Esophagus squamous epithelium (tissue), 4 donors: Measurements from ENCODE around the gene CLSTN2.

Experiments used
- POLR2A ChIP-seq, 4 donors: fragments of 450-650 bp; IDR thresholded peaks; one replicate each; pipeline ENCODE4 v1.6.1; 2017; ENCODE audit warnings: antibody characterized with exemption in 4 of 4, mild to moderate bottlenecking in 4 of 4, moderate library complexity in 3 of 4
- TF ChIP-seq, protein P1 (sequence below), 6 experiments: fragments of 450-650 bp in 4 of 6; fragments of 200-600 bp in 2 of 6; sonication (generic) in 2 of 6; IDR thresholded peaks; one replicate each; pipeline ENCODE4 v1.5.1; 2016 to 2019; ENCODE audit warnings: antibody characterized with exemption in 6 of 6, mild to moderate bottlenecking in 4 of 6, moderate library complexity in 4 of 6

DNA sequence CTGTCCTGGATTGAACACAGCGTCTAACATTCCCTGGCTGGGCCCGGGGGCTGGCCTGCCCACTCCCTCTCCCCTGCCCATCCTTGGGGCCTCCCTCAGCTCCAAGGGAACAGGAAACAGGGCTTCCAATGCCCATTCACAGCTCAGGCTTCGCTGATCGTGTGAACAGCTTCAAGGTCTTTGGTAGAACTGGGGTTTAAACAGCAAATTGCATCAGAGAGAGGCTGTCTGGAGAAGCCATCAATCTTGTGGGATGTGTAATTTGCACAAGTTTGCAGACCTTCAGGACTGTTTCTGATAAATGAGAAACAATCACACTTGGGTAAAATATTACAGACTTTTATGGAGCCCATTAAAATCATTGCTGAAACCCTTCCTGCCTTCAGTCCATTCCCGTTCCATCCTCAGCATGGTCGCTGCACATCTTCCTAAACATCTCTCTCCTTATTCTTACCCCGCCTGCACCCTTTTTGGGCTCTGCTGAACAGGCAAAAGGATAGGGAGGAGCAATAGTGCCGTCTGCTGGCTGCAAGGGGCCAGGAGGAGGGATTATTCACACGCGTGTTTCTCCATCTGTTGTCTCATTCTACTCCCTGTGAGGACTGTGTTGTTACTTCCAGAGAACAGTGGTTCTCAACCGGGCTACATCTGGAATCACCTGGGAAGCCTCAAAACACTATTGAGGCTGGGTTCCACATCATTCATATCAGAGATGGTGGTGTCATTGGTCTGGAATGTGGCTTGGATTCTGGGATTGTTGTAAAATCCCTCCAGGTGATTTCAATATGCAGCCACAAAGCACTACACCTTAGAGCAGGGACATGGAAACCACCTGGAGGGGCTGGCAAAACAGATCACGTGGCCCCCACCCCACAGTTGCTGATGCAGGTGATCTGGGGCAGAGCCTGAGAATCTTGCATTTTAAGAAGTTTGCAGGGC lies 116.3 kb downstream of the CLSTN2 start:
- TF ChIP-seq, protein P1, sequence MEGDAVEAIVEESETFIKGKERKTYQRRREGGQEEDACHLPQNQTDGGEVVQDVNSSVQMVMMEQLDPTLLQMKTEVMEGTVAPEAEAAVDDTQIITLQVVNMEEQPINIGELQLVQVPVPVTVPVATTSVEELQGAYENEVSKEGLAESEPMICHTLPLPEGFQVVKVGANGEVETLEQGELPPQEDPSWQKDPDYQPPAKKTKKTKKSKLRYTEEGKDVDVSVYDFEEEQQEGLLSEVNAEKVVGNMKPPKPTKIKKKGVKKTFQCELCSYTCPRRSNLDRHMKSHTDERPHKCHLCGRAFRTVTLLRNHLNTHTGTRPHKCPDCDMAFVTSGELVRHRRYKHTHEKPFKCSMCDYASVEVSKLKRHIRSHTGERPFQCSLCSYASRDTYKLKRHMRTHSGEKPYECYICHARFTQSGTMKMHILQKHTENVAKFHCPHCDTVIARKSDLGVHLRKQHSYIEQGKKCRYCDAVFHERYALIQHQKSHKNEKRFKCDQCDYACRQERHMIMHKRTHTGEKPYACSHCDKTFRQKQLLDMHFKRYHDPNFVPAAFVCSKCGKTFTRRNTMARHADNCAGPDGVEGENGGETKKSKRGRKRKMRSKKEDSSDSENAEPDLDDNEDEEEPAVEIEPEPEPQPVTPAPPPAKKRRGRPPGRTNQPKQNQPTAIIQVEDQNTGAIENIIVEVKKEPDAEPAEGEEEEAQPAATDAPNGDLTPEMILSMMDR (IDR thresholded peaks at IDR 0.05), result peak in 3 of 6 experiments; percentile 14 to 45 (median 35)
- TF ChIP-seq POLR2A (IDR thresholded peaks at IDR 0.05), result no peak
